ENCODE data around the gene BLOC1S2.
"Not testable (repeated sequence)": the region's sequence is repeated elsewhere in the genome, so short reads cannot be mapped to it uniquely, and the experiment has no call there.

BLOC1S2 gene
- 29.2 to 44.3 reads per million in 2 donors for total RNA-seq

- DNase-seq: peak; percentile 78
Measured at GRCh38 chr10:100286051-100287033, at the start of gene BLOC1S2. TSS of gene BLOC1S2 (minus strand) at chr10:100286680. CDS start at chr10:100286659, 21 bp downstream.

- DNase-seq: no peak
Measured at GRCh38 chr10:100334762-100335161, 48.3 kb upstream of the BLOC1S2 start.

- no peak for DNase-seq
Measured at GRCh38 chr10:100333661-100334440, 47.4 kb upstream of the BLOC1S2 start.

- no peak for DNase-seq
Measured at GRCh38 chr10:100333106-100333505, 46.6 kb upstream of the BLOC1S2 start.

GRCh38 chr10:100330079-100330478 is 43.6 kb upstream of the BLOC1S2 start, which contains the start of gene PKD2L1:
TSS of gene PKD2L1 (minus strand) at chr10:100330228. CDS start at chr10:100330103, 125 bp downstream.
- DNase-seq: no peak

GRCh38 chr10:100328198-100328597 is 41.7 kb upstream of the BLOC1S2 start:
- DNase-seq: no peak

- no peak for DNase-seq
Measured at GRCh38 chr10:100327718-100328009, 41.2 kb upstream of the BLOC1S2 start.

GRCh38 chr10:100327007-100327717 is 40.7 kb upstream of the BLOC1S2 start:
- DNase-seq: no peak

GRCh38 chr10:100325158-100325557 is 38.7 kb upstream of the BLOC1S2 start:
- no peak for DNase-seq

GRCh38 chr10:100319707-100320402 is 33.4 kb upstream of the BLOC1S2 start:
- DNase-seq: no peak

GRCh38 chr10:100318207-100318606 is 31.7 kb upstream of the BLOC1S2 start:
- DNase-seq: no peak

GRCh38 chr10:100315615-100316014 is 29.1 kb upstream of the BLOC1S2 start:
- no peak for DNase-seq

- no peak for DNase-seq
Measured at GRCh38 chr10:100311298-100311697, 24.8 kb upstream of the BLOC1S2 start.

- no peak for DNase-seq
Measured at GRCh38 chr10:100307684-100308083, 21.2 kb upstream of the BLOC1S2 start.

GRCh38 chr10:100306861-100307260 is 20.4 kb upstream of the BLOC1S2 start:
- DNase-seq: no peak

- no peak for DNase-seq
Measured at GRCh38 chr10:100304414-100304813, 17.9 kb upstream of the BLOC1S2 start.

GRCh38 chr10:100303724-100304319 is 17.3 kb upstream of the BLOC1S2 start:
- DNase-seq: no peak

GRCh38 chr10:100301123-100301522 is 14.6 kb upstream of the BLOC1S2 start:
- not testable (repeated sequence) for DNase-seq

GRCh38 chr10:100297242-100297641 is 10.8 kb upstream of the BLOC1S2 start:
- DNase-seq: no peak

GRCh38 chr10:100293066-100293465 is 6.6 kb upstream of the BLOC1S2 start:
- no peak for DNase-seq

GRCh38 chr10:100292300-100292699 is 5.8 kb upstream of the BLOC1S2 start:
- not testable (repeated sequence) for DNase-seq

- DNase-seq: no peak
Measured at GRCh38 chr10:100291356-100291755, 4.9 kb upstream of the BLOC1S2 start.
